Mesothelial cell of epicardium (in vitro differentiated cells): ENCODE measurements around the gene GJA4. TPM values are rescaled to one million over a fixed set of nuclear protein-coding genes. Genes with fewer than 3 reads are reported as not detected.

Experiments
- DNase-seq, 2 experiments: peaks; one replicate each; pipeline ENCODE4 v3.0.0; 2021; ENCODE audit warnings: low spot score in 2 of 2; ENCODE audit not compliant: unreplicated experiment in 2 of 2
- H3K27ac Mint-ChIP-seq: 2 replicates; pipeline ENCODE4 v1.8.0; 2021; ENCODE audit warnings: mixed read lengths
- H3K27me3 Mint-ChIP-seq: 2 replicates; pipeline ENCODE4 v1.8.0; 2021; ENCODE audit warnings: low read depth, mixed read lengths
- H3K36me3 Mint-ChIP-seq: 2 replicates; pipeline ENCODE4 v1.8.0; 2021; ENCODE audit warnings: mixed read lengths
- H3K4me1 Mint-ChIP-seq: 2 replicates; pipeline ENCODE4 v1.8.0; 2021; ENCODE audit warnings: mixed read lengths
- H3K4me3 Mint-ChIP-seq: 2 replicates; pipeline ENCODE4 v1.8.0; 2021; ENCODE audit warnings: mild to moderate bottlenecking, moderate library complexity, mixed read lengths
- H3K9me3 Mint-ChIP-seq: 2 replicates; pipeline ENCODE4 v1.8.0; 2021; ENCODE audit warnings: mixed read lengths
- CTCF ChIP-seq: fragments of 200-600 bp; sonication (generic); IDR thresholded peaks from one replicate; pipeline ENCODE4 v1.5.0; 2021; ENCODE audit warnings: antibody characterized with exemption; ENCODE audit not compliant: unreplicated experiment
- total RNA-seq: library from RNA; stranded (reverse); gene quantifications from 3 replicates; pipeline ENCODE4 v1.2.1, GENCODE V29; 2021

The GJA4 gene
- total RNA-seq, result not detected in 3 replicates

DNA sequence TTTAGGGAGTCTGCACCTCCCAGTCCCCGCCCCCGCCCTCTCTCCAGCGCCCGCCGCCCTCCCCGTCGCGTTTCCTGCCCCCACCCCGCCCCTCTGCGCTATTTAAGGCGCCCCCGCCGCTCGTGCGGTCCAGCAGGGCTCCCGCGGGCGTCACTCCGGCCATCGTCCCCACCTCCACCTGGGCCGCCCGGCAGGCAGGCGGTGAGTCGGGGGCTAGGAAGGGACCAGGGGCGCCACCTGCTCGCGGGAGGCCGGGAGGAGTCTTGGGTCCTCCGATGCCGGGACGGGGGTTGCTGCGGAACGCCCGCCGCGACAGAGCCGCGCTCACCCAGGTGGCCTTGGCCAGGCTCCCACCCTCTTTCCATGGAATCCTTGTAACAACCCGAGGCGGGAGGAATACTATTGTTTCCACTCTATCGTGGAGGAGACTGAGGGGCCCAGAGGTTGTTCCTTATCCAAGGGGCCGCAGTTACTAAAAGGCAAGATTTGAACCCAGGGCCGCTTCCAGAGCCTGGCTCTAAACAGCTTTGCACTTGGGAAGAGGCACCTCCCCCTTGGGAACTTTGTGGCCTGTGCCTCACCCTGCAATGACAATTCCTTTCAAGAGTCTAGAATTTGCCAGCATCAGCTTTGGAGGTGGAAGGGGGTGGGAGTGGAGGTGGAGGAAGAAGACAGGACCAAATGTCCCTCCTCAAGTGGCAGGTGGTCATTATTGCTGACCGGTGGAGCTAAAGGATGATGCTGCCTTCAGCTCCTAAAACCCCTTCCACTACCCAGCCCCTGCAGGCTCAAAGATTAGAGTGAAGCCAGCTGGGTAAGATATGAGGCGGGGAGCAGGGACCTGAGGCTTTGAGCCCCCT lies at the start of gene GJA4:
TSS of gene GJA4 (plus strand) at position 132 of the 860 bp plus-strand sequence. CDS start 1,215 bp downstream, outside the sequence.
- Mint-ChIP-seq H3K27ac (no peak within 1 kb of the TSS), H3K4me1 (peaks cover 3% of the 10 kb centered on the region), H3K9me3 (no peaks in the 10 kb centered on the region), H3K27me3 (peaks cover 89% of the 10 kb centered on the region), H3K4me3 (peak within 1 kb of the TSS; percentile 43), H3K36me3 (no peaks in the 10 kb centered on the region)
- no peak for DNase-seq
- no peak for TF ChIP-seq CTCF

GRCh38 chr1:34743775-34744174 lies 49.0 kb upstream of the GJA4 start:
- no peak for TF ChIP-seq CTCF
- H3K27me3 Mint-ChIP-seq, result peaks cover 45% of the 10 kb centered on the region
- no peak for DNase-seq
- H3K9me3 Mint-ChIP-seq, result no peaks in the 10 kb centered on the region
- H3K27ac Mint-ChIP-seq, result no peak overlapping the region
- H3K36me3 Mint-ChIP-seq, result no peaks in the 10 kb centered on the region
- H3K4me1 Mint-ChIP-seq, result no peaks in the 10 kb centered on the region
- H3K4me3 Mint-ChIP-seq, result no peak overlapping the region

- no peak overlapping the region for H3K27ac Mint-ChIP-seq
- H3K4me3 Mint-ChIP-seq, result no peak overlapping the region
- peaks cover 49% of the 10 kb centered on the region for H3K27me3 Mint-ChIP-seq
- no peaks in the 10 kb centered on the region for H3K36me3 Mint-ChIP-seq
- TF ChIP-seq CTCF, result no peak
- no peaks in the 10 kb centered on the region for H3K9me3 Mint-ChIP-seq
- H3K4me1 Mint-ChIP-seq, result no peaks in the 10 kb centered on the region
- DNase-seq, result no peak
Observed at GRCh38 chr1:34744851-34745250, 47.9 kb upstream of the GJA4 start.

DNA sequence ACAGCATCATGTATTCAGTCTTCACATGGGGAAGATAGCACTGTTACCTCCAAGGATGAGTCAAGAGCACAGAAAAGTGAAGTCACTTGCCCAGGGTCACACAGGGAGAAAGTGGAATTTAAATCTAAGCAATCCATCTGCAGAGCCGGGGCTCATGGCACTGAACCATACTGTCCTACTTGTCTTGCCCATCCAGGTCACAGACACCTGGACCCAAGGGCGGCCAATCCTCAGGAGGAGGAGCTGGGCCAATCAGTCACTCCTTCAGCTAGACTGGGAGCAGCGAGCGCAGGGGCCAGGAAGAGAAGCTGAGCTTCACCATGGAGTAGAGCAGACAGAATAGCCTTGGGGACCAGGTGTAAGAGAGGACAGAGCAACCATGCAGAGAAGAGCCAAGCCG lies 47.1 kb upstream of the GJA4 start:
- no peak overlapping the region for H3K4me3 Mint-ChIP-seq
- TF ChIP-seq CTCF, result no peak
- no peaks in the 10 kb centered on the region for H3K36me3 Mint-ChIP-seq
- DNase-seq, result no peak
- no peaks in the 10 kb centered on the region for H3K9me3 Mint-ChIP-seq
- no peak overlapping the region for H3K27ac Mint-ChIP-seq
- no peaks in the 10 kb centered on the region for H3K4me1 Mint-ChIP-seq
- H3K27me3 Mint-ChIP-seq, result peaks cover 46% of the 10 kb centered on the region

DNA sequence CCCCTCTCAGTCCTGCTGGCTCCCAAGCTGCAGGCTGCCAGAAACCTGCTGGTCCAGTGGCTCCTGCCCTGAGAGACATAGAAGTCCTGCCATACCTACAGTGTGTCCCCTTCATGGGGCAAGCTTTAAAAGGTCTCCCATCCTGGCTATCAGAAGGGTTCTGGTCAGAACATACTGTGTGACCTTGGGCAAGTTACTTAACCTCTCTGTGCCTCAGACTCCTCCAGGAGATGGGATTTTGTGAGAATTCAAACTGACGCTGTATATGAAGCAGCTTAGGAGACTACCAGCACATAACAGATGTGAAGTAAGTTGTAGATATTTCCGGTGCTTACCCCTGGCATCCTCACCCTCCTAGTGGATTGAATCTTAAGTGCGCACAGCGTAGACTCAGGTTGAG lies 46.7 kb upstream of the GJA4 start:
- no peak for TF ChIP-seq CTCF
- H3K9me3 Mint-ChIP-seq, result no peaks in the 10 kb centered on the region
- H3K27me3 Mint-ChIP-seq, result peaks cover 46% of the 10 kb centered on the region
- H3K4me3 Mint-ChIP-seq, result no peak overlapping the region
- DNase-seq, result no peak
- H3K4me1 Mint-ChIP-seq, result no peaks in the 10 kb centered on the region
- no peaks in the 10 kb centered on the region for H3K36me3 Mint-ChIP-seq
- no peak overlapping the region for H3K27ac Mint-ChIP-seq
